NCI-H1436 (cell line): ENCODE measurements around the gene SLC17A1.
A peak's percentile ranks its signal among the peaks of the same experiment; 100 is the strongest.

Experiments
- DNase-seq: peaks from one replicate; lab custom pipeline; 2025; lab: John Stamatoyannopoulos, UW

SLC17A1 gene

GRCh38 chr6:25832307-25832662, 433 bp upstream of the SLC17A1 start:
- DNase-seq = no peak

DNA sequence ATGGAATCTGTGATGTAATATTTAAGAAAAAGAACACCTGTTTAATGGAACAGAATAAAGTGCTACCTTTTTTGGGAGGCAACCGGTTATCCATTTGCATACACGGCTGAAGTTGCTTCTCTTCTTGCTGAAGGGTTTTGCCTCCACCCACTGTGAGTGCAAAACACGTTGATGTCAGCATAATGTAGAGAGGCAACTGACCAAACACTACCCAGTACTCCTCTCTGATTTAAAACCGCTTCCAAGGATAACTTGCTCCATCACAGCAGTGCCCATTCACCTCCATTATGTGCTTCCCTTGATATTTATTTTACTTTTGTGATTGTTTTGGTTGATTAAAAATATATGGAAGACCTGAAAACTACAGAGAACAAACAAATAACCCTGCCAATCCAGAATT, 1.4 kb downstream of the SLC17A1 start:
- DNase-seq = no peak

DNA sequence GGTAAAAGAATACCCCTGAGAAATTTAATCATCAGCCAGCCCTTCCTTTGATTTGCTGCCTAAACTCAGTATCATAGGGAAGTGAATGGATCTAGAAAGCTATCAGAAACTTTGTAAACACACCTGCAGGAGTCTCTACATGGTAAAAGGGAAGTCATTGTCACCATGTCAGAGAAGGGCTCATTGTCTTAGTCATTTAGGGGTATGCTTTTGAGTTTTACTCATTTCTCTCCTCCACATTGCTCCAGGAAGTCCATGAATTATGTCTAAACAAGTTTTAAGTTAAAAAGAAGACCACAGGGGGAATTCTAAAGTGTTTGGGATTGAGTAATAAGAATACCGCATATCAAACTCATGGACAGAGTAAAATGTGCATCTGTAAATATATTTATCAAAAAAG, 2.5 kb downstream of the SLC17A1 start:
- no peak for DNase-seq

DNA sequence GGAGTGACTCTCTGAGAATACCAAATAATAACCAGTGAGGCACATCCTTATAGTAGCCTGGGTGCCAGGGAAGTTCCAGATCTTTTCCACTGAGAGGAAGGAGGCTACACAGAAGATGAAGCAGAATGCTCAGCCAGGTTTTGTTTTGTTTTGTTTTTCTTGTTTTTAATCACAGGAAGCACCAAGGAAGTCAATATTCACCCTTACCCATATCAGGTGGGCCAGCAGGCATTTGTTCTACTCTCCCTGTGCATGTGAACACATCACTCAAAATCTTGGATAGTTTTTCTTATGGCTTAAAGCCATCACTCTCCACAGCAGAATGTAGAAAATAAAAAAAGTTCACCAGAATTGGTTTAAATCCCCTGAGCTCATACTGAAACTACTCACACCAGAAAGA, 10.5 kb downstream of the SLC17A1 start:
- DNase-seq = no peak

DNA sequence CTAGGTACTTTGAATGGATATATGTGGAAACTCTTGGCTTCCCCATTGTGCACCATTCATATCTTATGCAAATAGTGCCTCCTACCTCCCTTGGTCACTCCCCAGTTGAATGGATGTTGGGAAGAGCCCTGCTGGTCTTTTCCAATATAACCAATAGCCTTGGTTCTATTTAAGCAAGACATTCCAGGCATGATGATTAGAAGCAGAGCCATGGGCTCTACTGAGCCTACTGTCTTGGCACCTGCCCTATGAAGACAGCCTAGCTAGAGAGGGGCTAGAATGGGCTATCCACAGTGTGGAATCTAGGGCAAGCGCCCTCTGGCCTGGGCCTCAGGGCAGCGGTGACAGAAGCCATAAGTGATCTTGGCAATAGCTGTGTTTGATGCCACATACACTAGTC, 15.6 kb downstream of the SLC17A1 start:
- DNase-seq = no peak

DNA sequence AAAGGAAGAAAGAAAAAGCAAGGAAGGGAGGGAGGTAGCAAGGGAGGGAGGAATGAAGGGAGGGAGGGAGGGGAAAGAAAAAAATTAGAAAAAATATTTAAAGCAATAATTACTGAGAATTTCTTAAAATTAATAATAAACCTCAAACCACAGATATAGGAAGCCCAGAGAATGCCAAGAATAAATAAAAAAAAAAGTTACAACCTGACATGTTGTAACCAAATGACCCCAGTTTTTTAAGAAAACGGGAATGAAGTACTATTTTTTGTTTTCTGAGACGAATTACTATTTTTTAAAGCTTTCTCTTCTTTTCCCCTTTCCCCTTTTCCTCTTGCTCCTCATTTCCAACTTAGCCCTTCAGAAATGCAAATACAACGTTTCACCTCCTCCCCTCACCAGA, 16.7 kb downstream of the SLC17A1 start:
- no peak for DNase-seq

DNA sequence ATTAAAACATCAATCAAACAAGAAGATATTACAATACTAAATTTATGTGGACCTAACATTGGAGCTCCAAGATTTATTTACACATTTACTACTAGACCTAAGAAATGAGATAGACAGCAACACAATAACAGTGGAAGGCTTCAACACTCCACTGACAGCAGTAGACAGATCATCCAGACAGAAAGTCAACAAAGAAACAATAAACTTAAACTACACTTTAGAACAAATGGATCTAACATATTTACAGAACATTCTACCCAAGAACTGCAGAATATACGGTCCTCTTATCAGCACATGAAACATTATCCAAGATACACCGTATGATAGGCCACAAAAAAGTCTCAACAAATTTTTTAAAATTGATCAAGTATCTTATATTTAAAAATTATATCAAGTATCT, 27.0 kb downstream of the SLC17A1 start:
- DNase-seq = no peak

GRCh38 chr6:25801436-25801835, 30.4 kb downstream of the SLC17A1 start:
- no peak for DNase-seq

GRCh38 chr6:25794784-25795183, 37.1 kb downstream of the SLC17A1 start:
- DNase-seq = no peak

- DNase-seq = no peak
Measured at GRCh38 chr6:25793970-25794369, 37.9 kb downstream of the SLC17A1 start.

- DNase-seq = no peak
Measured at GRCh38 chr6:25792016-25792415, 39.8 kb downstream of the SLC17A1 start.

DNA sequence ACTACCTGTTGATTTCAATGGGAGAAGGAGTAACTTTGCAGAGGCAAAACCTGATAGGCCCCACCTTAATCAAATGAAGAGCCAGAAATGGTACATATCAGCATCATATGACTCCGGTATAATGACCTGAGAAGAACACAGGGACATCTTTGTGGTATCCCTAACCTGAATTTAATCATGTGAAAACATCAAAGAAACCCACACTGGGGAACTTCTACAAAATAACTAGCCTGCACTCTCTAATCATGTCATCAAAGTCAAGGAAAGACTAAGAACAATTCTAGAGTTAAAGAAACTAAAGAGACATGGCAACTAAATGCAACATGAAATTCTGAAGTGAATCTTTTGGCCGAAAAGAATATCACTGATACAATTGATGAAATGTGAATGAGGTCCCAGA, 42.4 kb downstream of the SLC17A1 start:
- DNase-seq = no peak

DNA sequence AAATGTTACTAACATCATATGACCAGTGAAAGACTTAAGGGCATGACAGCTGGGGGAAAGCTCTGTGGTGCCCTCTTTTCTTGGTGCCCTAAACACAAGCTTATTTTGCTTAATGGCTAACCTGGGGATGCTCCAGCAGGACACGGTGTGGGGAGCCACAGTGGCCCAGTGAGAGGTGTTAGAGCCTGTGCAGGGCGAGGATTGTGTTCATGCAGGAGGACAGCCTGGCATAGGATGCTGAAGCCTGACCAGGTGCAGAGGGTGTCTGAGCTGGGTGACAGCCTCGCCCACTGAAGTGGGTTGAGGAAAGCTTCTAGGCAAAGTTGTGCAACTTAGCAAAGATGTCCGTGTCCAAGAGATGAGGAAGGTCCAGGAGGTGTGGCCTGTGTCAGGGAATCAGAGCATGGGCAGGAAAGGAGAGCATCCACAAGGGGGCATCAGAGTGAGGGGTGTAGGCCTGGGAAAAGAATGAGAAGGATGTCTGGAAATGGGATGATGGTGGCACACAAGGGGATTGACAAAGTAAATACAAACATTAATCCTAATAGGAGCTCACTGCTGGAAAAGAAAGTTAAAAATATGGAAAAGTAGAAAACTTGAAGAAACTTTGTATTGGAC, 43.4 kb downstream of the SLC17A1 start:
- peak; percentile 27 for DNase-seq

- DNase-seq = no peak
Measured at GRCh38 chr6:25787428-25787827, 44.4 kb downstream of the SLC17A1 start.

- DNase-seq = no peak
Measured at GRCh38 chr6:25781134-25781533, 50.7 kb downstream of the SLC17A1 start.

DNA sequence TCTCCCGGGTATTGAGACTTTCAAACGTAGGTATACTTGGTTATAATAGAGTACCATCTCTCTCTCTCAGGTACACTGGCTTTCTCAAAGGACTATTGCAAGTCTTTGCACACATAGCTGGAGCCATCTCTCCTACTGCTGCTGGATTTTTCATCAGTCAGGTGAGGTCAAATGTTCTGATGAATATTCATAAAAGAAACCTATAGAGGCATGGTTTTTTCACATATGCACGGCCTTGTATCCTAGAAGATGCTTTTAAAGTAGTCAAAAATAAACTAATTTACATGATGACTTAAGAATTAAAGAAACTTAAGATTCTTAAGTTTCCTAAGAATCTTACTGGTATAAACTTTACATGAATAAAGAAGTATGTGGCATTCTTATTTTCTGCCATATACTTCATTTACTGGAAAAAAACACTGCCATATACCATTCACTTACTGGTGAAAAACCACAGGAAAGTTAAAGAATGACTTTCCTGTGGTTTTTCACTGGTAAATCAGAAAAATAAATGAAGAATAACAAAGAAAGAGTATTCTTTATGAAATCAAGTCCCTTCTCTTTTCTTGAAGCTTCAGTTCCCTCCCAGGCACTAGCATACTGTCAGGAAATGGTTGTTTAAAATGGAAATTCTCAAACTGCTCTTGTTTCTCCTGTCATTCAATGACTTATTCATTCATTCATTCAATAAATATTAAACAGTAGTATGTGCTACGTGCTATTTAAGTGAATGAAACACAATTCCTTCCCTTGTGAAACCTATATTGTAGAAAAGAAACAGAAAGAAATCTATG, 53.8 kb downstream of the SLC17A1 start:
- DNase-seq = no peak

- DNase-seq = no peak
Measured at GRCh38 chr6:25777031-25777430, 54.8 kb downstream of the SLC17A1 start.

- no peak for DNase-seq
Measured at GRCh38 chr6:25774120-25774715, 57.6 kb downstream of the SLC17A1 start.

DNA sequence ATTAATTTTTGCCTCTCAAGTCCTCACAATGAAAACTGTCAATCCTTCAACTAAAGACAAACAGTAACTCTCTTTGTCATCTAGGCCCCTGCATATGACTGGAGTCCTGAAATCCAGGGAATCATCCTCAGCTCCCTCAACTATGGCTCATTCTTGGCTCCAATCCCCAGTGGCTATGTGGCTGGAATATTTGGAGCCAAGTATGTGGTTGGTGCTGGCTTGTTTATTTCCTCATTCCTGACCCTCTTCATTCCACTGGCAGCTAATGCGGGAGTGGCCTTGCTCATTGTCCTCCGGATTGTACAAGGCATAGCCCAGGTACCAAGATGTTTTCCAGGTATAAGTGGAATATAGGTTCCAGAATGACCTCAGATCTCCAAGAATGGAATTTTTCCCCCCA, 61.9 kb downstream of the SLC17A1 start:
- no peak for DNase-seq

DNA sequence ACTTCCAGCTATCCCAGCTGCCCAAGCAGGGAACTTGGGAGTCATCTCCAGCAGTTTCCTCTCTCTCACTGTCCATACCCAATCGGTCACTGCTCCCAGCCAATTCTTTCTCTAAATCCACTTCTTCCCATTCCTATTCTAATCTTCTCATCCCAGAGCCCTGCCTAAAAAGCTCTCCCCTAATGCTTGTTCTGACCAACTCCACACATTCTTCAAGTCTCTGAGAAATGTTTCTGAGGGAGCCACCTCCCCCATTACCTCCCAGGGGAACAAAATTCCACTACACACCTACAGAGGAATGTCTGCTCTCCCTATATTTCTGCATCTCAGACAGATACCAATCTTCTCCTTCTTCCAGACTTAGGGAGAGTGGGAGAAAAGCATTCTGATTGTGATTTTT, 63.3 kb downstream of the SLC17A1 start:
- DNase-seq = no peak

DNA sequence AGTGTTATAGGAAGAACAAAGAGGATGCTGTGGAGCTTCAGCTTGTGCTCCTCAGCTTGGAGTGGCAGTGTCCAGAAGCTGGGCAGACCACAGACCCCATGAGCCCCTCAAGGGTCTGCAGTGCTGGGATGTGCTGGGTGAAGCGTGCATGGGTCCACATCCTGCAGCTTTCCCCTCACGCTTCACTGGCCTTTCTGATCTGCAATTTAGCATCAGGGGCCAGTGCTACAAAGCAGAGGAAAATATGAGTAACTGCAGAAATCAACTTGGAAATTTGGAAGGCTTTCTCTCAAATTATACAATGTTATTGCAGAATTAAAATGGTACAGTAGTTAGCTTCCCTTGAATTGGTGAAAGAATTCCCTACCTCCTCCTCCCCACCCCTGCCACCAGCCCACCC, 67.2 kb downstream of the SLC17A1 start:
- no peak for DNase-seq

GRCh38 chr6:25757936-25758642, 73.8 kb downstream of the SLC17A1 start:
- no peak for DNase-seq
